ENCODE results near the gene CCR5AS.
"Not testable (repeated sequence)": the region's sequence is repeated elsewhere in the genome, so short reads cannot be mapped to it uniquely, and the experiment has no call there.

The CCR5AS gene

DNA sequence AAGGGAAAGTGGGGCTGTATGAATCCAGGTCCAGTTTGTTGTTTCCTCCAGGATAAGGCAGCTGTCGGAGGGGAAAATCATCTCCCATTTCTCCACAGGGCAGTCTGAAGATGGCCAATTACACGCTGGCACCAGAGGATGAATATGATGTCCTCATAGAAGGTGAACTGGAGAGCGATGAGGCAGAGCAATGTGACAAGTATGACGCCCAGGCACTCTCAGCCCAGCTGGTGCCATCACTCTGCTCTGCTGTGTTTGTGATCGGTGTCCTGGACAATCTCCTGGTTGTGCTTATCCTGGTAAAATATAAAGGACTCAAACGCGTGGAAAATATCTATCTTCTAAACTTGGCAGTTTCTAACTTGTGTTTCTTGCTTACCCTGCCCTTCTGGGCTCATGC, 1.1 kb upstream of the CCR5AS start:
- Histone ChIP-seq H3K9ac (ENCODE audit: low read length in 3 of 3) (peak overlapping the region in 1 of 3 donors; percentile 49), H3K27ac (ENCODE audit: low read depth in 2 of 2, low read length in 2 of 2) (peak overlapping the region; percentile 9 to 36), H3K36me3 (ENCODE audit: control insufficient read depth in 2 of 3, insufficient read depth in 3 of 3, low read length in 3 of 3) (no peaks in the 10 kb centered on the region), H3K4me1 (ENCODE audit: control insufficient read depth in 2 of 3, insufficient read depth in 2 of 3, low read depth in 1 of 3, low read length in 3 of 3) (peaks cover 0 to 15% (median 12%) of the 10 kb centered on the region in 3 donors), H3K9me3 (ENCODE audit: control insufficient read depth in 2 of 3, insufficient read depth in 1 of 3, low read length in 3 of 3) (no peaks in the 10 kb centered on the region), H3K4me3 (ENCODE audit: low read length in 3 of 3) (peak overlapping the region in 2 of 3 donors; percentile 14 to 24), H3K27me3 (ENCODE audit: control insufficient read depth, insufficient read depth, low read length) (no peaks in the 10 kb centered on the region)
- TF ChIP-seq, protein P1, sequence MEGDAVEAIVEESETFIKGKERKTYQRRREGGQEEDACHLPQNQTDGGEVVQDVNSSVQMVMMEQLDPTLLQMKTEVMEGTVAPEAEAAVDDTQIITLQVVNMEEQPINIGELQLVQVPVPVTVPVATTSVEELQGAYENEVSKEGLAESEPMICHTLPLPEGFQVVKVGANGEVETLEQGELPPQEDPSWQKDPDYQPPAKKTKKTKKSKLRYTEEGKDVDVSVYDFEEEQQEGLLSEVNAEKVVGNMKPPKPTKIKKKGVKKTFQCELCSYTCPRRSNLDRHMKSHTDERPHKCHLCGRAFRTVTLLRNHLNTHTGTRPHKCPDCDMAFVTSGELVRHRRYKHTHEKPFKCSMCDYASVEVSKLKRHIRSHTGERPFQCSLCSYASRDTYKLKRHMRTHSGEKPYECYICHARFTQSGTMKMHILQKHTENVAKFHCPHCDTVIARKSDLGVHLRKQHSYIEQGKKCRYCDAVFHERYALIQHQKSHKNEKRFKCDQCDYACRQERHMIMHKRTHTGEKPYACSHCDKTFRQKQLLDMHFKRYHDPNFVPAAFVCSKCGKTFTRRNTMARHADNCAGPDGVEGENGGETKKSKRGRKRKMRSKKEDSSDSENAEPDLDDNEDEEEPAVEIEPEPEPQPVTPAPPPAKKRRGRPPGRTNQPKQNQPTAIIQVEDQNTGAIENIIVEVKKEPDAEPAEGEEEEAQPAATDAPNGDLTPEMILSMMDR (IDR thresholded peaks at IDR 0.05; ENCODE audit: borderline replicate concordance, extremely low read depth, insufficient read depth), result no peak
- intact Hi-C loops (cut with DNase I), result no loop called here
- no peak for FAIRE-seq
- DNase-seq, result no peak

DNA sequence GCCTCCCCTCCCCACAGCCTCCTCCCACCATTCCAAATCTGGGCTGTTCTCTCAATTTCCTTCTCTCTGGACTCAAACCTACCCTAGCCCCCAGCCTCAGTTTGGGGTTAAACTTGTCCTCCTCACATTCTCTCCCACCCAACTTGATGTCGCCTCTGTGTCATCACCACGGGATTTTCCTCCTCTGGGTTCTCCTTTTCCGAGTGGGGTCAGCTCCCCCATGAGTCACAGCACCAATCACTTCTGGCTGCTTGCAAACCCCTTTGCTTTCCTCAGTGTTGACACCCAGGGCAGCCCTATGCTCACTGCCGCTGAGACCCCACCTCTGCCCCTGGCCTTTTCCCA, 451 bp downstream of the CCR5AS start:
- H3K4me3 ChIP-seq (ENCODE audit: low read length in 3 of 3), result no peak overlapping the region
- H3K27ac ChIP-seq (ENCODE audit: low read depth in 2 of 2, low read length in 2 of 2), result peak overlapping the region; percentile 65 to 90
- no peaks in the 10 kb centered on the region for H3K36me3 ChIP-seq (ENCODE audit: control insufficient read depth in 2 of 3, insufficient read depth in 3 of 3, low read length in 3 of 3)
- no peaks in the 10 kb centered on the region for H3K9me3 ChIP-seq (ENCODE audit: control insufficient read depth in 2 of 3, insufficient read depth in 1 of 3, low read length in 3 of 3)
- TF ChIP-seq, protein P1 (IDR thresholded peaks at IDR 0.05; ENCODE audit: borderline replicate concordance, extremely low read depth, insufficient read depth), result no peak
- peaks cover 0 to 15% (median 9%) of the 10 kb centered on the region in 3 donors for H3K4me1 ChIP-seq (ENCODE audit: control insufficient read depth in 2 of 3, insufficient read depth in 2 of 3, low read depth in 1 of 3, low read length in 3 of 3)
- no peak for FAIRE-seq
- no peak for DNase-seq
- no peaks in the 10 kb centered on the region for H3K27me3 ChIP-seq (ENCODE audit: control insufficient read depth, insufficient read depth, low read length)
- intact Hi-C loops (cut with DNase I), result no loop called here
- H3K9ac ChIP-seq (ENCODE audit: low read length in 3 of 3), result no peak overlapping the region

DNA sequence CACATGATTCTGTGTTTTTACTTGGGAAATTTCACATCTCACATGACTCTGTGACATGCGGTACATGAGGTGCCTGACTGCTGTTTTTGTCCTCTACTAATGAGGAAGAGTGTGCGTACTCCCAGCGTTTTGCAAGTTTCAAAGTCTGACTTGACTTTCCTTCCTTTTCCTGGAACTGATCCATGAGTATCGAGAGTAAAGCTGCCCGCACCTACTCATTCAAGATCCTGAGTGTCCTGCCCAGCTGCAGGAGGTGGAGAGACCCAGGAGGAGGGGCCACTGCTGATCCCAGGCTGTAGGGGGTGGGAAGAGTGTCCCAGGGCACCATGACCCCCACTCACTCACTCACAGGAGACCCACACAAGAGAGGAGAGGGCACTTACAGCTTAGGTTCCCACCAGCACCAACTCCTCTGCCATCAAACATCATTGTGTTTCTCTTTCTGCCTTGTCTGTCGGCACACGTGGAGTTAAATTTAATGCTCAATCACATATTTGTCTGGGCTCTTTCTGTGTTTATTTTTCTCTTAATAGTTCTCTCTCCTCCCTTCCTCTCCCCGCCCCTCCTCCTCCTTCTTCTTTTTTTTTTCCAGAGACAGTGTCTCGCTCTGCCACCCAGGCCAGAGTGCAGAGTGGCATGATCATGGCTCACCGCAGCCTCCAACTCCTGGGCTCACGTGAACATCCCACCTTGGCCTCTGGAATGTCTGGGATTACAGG, 1.4 kb downstream of the CCR5AS start:
- Histone ChIP-seq H3K4me3 (ENCODE audit: low read length in 3 of 3) (peak overlapping the region in 2 of 3 donors; percentile 18 to 41), H3K4me1 (ENCODE audit: control insufficient read depth in 2 of 3, insufficient read depth in 2 of 3, low read depth in 1 of 3, low read length in 3 of 3) (peaks cover 0 to 15% (median 9%) of the 10 kb centered on the region in 3 donors), H3K9me3 (ENCODE audit: control insufficient read depth in 2 of 3, insufficient read depth in 1 of 3, low read length in 3 of 3) (no peaks in the 10 kb centered on the region), H3K9ac (ENCODE audit: low read length in 3 of 3) (no peak overlapping the region), H3K27me3 (ENCODE audit: control insufficient read depth, insufficient read depth, low read length) (no peaks in the 10 kb centered on the region), H3K36me3 (ENCODE audit: control insufficient read depth in 2 of 3, insufficient read depth in 3 of 3, low read length in 3 of 3) (no peaks in the 10 kb centered on the region), H3K27ac (ENCODE audit: low read depth in 2 of 2, low read length in 2 of 2) (peak overlapping the region; percentile 58 to 90)
- no peak for FAIRE-seq
- intact Hi-C loops (cut with DNase I), result no loop called here
- peak in 2 of 5 donors; percentile 27 to 57 for DNase-seq
- TF ChIP-seq, protein P1 (IDR thresholded peaks at IDR 0.05; ENCODE audit: borderline replicate concordance, extremely low read depth, insufficient read depth), result no peak

DNA sequence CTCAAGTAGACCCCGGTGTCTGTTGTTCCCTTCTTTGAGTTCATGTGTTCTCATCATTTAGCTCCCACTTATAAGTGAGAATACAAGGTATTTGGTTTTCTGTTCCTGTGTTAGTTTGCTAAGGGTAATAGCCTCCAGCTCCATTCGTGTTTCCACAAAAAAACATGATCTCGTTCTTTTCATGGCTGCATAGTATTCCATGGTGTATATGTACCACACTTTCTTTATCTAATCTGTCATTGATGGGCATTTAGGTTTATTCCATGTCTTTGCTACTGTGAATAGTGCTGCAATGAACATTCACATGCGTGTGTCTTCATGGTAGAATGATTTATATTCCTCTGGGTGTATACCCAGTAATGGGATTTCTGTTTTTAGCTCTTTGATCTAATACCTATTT, 4.0 kb downstream of the CCR5AS start:
- FAIRE-seq; H3K36me3 ChIP-seq (ENCODE audit: control insufficient read depth in 2 of 3, insufficient read depth in 3 of 3, low read length in 3 of 3); H3K9me3 ChIP-seq (ENCODE audit: control insufficient read depth in 2 of 3, insufficient read depth in 1 of 3, low read length in 3 of 3); intact Hi-C loops (cut with DNase I); DNase-seq; H3K27ac ChIP-seq (ENCODE audit: low read depth in 2 of 2, low read length in 2 of 2); H3K9ac ChIP-seq (ENCODE audit: low read length in 3 of 3); H3K4me3 ChIP-seq (ENCODE audit: low read length in 3 of 3); H3K27me3 ChIP-seq (ENCODE audit: control insufficient read depth, insufficient read depth, low read length): not testable (repeated sequence)
- H3K4me1 ChIP-seq (ENCODE audit: control insufficient read depth in 2 of 3, insufficient read depth in 2 of 3, low read depth in 1 of 3, low read length in 3 of 3), result peaks cover 0 to 15% (median 9%) of the 10 kb centered on the region in 3 donors

Measured in kidney (tissue), 13 donors.